ENCODE data around the gene TMEM119.
"Not testable (repeated sequence)": the region's sequence is repeated elsewhere in the genome, so short reads cannot be mapped to it uniquely, and the experiment has no call there.

The TMEM119 gene

GRCh38 chr12:108563136-108563803 lies 34.6 kb downstream of the TMEM119 start:
- peak; percentile 91 for DNase-seq

- peak; percentile 98 for DNase-seq
Observed at GRCh38 chr12:108562348-108563135, 35.3 kb downstream of the TMEM119 start, which contains the start of gene ISCU. Gene ISCU (plus strand): TSS chr12:108562596. CDS start chr12:108562623, 27 bp downstream.

DNA sequence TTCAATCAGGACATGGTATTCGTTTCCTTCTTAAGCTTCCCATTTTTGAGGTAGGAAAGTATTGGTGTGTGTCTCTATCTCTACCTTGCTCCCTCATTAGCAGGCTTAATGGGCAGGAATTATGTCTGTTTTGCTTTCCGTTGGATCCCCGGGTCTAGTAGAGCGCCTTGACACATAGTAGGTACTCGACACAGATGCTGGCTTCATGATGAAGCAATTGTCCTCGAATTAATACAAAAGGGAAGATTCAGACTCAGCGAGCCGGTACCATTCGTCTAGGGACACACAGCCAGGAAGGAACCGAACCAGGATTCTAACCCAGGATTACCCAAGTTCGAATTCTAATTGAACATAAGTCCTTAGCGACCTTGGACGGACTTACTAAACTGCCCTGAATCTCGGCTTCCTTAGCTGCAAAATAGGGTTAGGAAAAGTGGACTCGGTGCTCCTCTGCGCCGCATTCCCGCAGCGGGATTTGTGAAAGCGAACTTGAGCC lies 36.0 kb downstream of the TMEM119 start:
- no peak for DNase-seq

DNA sequence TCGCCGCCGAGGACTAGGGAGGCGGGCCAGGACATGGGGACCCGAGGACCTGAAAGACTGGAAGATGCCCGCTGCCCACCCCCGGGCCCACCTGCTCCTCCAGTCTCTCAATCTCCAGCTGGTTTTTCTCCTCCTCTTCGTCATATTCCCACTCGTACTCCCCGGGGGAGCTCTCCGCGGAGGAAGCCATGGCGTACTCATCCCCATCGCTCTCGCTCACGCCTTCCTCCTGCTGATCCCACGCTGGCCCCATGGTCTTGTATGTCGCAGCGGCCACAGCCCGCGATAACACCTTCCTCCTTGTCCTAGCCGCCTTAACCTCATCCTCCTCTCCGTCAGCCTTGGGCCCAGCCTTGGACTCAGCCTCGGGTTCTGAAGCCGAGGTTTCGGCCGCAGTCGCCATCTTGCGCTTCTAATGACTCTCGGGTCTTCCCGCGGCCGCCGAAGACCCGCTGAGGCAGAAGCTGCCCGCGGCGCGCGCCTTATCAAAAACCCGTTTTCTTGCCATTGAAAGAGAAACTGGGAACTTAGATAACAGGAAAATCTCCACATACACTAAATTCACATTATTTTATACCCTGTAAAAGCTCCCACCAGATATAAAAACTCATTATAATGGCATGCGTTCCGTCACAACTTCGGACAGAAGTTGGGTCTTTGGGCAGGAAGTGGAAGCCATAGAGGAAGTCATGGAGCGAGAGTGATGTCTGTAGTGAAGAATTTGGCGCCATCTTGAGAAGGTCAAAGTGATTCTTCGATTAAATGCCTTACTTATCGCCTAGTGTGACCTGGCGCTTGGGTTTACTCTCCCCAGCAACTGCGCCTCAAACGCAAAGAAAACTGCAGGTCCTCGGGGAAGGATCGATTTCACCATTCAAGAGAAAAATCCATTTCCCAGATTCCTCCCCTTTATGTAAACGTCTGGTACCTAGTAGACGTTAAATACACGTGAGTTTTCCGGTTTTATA lies 36.8 kb downstream of the TMEM119 start, which contains the start of gene SART3:
Gene SART3, minus strand, starts transcription at position 422 of the 968 bp plus-strand sequence. Its CDS starts 19 bp downstream, at position 403.
- peak; percentile 92 for DNase-seq

DNA sequence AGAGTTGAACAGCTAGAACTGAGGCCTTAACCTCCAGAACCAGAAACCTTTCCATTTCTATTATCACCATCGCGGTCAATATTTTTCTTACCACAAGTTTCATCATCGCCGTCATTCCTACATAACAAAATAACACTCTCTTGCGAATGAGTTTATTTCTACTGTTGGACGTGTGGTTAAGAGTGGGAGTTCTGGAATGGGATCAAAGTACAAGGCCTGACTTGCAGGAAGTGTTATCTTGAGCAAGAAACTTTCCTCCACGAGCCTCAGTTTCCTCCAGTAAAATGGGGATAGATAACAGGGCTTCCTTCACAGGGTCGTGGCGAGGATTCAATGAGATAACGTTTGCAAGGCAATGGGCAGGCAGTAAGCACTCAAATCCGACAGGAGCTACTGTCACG lies 37.6 kb downstream of the TMEM119 start:
- no peak for DNase-seq

- no peak for DNase-seq
Observed at GRCh38 chr12:108559748-108560147, 38.1 kb downstream of the TMEM119 start.

DNA sequence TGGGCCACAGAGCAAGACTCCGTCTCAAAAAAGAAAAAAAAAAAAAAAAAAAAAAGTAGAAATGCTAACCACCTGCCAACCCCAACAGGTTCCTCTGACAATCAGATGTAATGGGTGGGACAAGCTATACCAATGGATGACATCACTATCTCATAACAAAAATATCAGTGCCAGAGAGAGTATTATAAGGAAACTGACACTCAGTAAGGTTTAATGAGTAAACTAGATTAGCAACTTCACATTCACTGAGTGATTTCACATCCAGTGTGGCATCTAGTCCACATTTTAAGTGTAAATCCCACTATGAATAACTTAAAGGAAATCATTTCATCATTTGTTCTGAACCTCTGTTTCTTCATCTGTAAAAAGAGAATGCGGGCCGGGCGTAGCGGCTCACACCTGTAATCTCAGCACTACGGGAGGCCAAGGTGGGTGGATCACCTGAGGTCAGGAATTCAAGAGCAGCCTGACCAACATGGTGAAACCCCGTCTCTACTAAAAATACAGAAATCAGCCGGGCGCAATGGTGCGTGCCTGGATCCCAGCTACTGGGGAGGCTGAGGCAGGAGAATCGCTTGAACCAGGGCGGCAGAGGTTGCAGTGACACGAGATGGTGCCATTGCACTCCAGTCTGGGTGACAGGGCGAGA lies 38.8 kb downstream of the TMEM119 start:
- no peak for DNase-seq

DNA sequence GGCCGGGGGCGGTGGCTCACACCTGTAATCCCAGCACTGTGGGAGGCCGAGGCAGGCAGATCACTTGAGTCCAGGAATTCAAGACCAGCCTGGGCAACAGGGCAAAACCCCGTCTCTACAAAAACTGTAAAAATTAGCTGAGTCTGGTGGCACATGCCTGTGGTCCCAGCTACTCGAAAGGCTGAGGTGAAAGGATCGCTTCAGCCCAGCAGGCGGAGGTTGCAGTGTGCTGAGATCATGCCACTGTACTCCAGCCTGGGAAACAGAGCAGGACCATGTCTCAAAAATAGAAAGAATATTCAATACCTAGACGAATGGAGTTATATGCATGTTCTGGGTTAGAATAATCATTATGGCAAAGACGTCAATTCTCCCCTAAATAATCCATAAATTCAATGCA lies 42.5 kb downstream of the TMEM119 start:
- DNase-seq: not testable (repeated sequence)

DNA sequence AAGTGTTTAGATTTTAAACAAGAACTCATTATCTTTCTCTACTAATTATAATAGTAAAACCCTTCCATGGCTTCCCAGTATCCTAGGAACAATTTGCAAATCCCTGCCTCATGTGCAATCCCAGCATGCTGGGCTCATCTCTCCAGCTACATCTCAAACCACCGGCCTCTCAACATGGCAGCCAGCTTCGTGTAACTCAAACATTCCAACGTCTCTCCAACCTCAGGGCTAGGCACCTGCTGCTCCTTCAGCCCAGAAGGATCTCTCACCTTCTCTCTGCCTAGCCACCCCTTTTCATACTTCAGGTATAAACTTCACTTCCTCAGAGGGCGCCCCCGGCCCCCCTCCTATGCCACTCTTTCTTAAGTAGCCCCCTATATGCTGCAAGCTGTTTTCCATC lies 44.1 kb downstream of the TMEM119 start:
- no peak for DNase-seq

- no peak for DNase-seq
Observed at GRCh38 chr12:108551535-108551934, 46.3 kb downstream of the TMEM119 start.

DNA sequence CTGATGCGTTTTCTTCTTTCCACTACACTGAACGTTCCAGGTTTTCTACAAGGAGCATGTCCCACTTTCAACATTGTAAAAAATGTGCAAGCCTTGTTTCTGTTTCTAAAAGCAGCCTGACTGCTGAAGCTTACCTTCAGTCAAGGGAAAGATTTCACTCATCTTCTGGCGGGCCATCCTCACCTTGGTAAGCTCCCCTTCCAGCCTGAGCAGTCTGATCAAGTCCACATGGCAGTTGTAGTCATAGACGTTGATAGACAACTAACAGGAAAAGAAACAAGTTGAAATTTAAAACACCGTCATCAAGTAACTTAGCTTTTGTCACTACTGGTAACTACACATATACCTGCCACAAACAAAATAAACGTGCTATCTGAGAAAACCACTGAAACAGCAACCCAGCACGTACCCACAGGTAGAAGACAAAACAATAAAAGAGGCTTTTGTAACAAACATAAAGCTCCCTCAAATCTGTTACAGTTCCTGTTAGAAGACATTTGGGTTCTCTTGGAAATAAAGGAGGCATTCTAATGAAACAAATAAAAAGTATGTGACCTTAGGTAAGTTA lies 48.8 kb downstream of the TMEM119 start:
- no peak for DNase-seq

DNA sequence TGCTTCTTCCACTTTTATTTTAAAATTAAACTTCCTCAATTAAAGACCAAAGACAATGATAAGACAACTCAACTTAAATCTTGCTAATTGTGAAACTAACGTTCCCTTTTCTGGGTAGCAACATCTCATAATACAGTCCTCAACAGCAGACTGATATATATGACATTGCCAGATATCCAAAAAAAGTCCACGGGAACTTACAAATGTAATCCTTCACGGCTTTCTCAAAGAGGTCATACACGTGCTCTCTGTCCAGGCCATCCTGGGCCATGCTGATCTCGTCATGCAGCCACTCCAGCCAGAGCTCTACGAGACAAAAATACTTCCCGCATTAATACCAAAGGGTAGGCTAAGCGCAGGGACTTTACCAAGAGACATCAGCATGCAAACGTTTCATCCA lies 50.2 kb downstream of the TMEM119 start:
- DNase-seq: no peak

DNA sequence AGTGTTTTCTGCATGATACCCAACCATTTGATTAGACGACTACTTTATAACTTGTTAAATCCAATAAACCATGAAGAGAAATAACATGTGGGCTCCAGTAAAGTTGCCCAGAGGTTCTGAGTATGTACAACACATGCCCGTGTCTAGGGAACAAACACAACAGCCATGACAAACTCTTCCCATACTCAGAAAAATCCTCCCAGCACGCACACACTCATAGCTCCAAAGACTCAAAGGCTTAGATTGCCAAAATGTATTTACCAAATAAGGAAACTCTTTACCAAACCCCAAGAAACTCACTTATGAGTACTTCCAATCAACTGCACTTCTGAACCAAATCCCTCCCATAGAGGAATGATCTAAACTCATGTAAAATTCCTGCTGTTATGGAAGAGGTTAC lies 54.2 kb downstream of the TMEM119 start:
- DNase-seq: no peak

- no peak for DNase-seq
Observed at GRCh38 chr12:108542320-108542719, 55.6 kb downstream of the TMEM119 start.

Data from CD4-positive, alpha-beta T cell treated with Interleukin-17A for 1 hour (primary cell).